GM19452 (cell line): ENCODE data around the gene PROK1.
"Not testable (repeated sequence)": the region's sequence is repeated elsewhere in the genome, so short reads cannot be mapped to it uniquely, and the experiment has no call there.

Experiments used
- ATAC-seq: cut with Tn5 transposase; IDR thresholded peaks from one replicate; pipeline ENCODE4 v1.9.1; 2021; ENCODE audit not compliant: unreplicated experiment

PROK1 gene

GRCh38 chr1:110450929-110451328, at the start of gene PROK1:
Gene PROK1 (plus strand): TSS chr1:110451149. CDS start chr1:110451217, 68 bp downstream.
- no peak for ATAC-seq

- ATAC-seq, result no peak
These were observed 47.1 kb upstream of the PROK1 start for GRCh38 chr1:110403805-110404204.

- ATAC-seq, result no peak
These were observed 46.5 kb upstream of the PROK1 start for GRCh38 chr1:110404401-110404800.

GRCh38 chr1:110406407-110406806, 44.5 kb upstream of the PROK1 start:
- not testable (repeated sequence) for ATAC-seq

- peak; percentile 82 for ATAC-seq
These were observed 43.4 kb upstream of the PROK1 start, which contains the start of gene LAMTOR5 for GRCh38 chr1:110407260-110408210. Gene LAMTOR5 (minus strand): TSS chr1:110407694. CDS start chr1:110407620, 74 bp downstream.

- ATAC-seq, result no peak
These were observed 42.5 kb upstream of the PROK1 start for GRCh38 chr1:110408488-110408887.

GRCh38 chr1:110409316-110409715, 41.6 kb upstream of the PROK1 start:
- ATAC-seq, result no peak

GRCh38 chr1:110411173-110411735, 39.7 kb upstream of the PROK1 start:
- no peak for ATAC-seq

- no peak for ATAC-seq
These were observed 38.4 kb upstream of the PROK1 start for GRCh38 chr1:110412576-110412975.

- ATAC-seq, result not testable (repeated sequence)
These were observed 37.9 kb upstream of the PROK1 start for GRCh38 chr1:110413045-110413444.

GRCh38 chr1:110418729-110419128, 32.2 kb upstream of the PROK1 start:
- no peak for ATAC-seq

- no peak for ATAC-seq
These were observed 30.8 kb upstream of the PROK1 start for GRCh38 chr1:110420023-110420662.

- ATAC-seq, result no peak
These were observed 29.8 kb upstream of the PROK1 start for GRCh38 chr1:110420874-110421793.

- no peak for ATAC-seq
These were observed 26.0 kb upstream of the PROK1 start for GRCh38 chr1:110424699-110425611.

- no peak for ATAC-seq
These were observed 25.3 kb upstream of the PROK1 start for GRCh38 chr1:110425612-110426152.

GRCh38 chr1:110426854-110427253, 24.1 kb upstream of the PROK1 start:
- no peak for ATAC-seq

GRCh38 chr1:110428946-110429345, 22.0 kb upstream of the PROK1 start:
- no peak for ATAC-seq

GRCh38 chr1:110430366-110430765, 20.6 kb upstream of the PROK1 start:
- no peak for ATAC-seq

- ATAC-seq, result no peak
These were observed 20.0 kb upstream of the PROK1 start for GRCh38 chr1:110430901-110431300.
